Mesodermal cell (in vitro differentiated cells): ENCODE measurements around the gene PICALM.

Experiments used
- H3K27ac ChIP-seq: 2 replicates; pipeline ENCODE4 v1.7.0; 2013; ENCODE audit warnings: mild to moderate bottlenecking, low read depth, low read length, moderate library complexity; ENCODE audit not compliant: severe bottlenecking
- H3K36me3 ChIP-seq: 2 replicates; pipeline ENCODE4 v1.7.1; 2013; ENCODE audit warnings: mild to moderate bottlenecking, low read length, moderate library complexity; ENCODE audit not compliant: control insufficient read depth, insufficient read depth
- H3K4me1 ChIP-seq: one replicate; pipeline ENCODE4 v1.7.1; 2013; ENCODE audit warnings: mild to moderate bottlenecking, low read length; ENCODE audit not compliant: insufficient read depth, control insufficient read depth, poor library complexity, severe bottlenecking
- H3K4me3 ChIP-seq: 2 replicates; pipeline ENCODE4 v1.7.0; 2013; ENCODE audit warnings: low read length, control low read depth, mild to moderate bottlenecking; ENCODE audit not compliant: insufficient read depth, poor library complexity, severe bottlenecking; ENCODE audit errors: extremely low read depth
- H3K9me3 ChIP-seq: 2 replicates; pipeline ENCODE4 v1.7.1; 2013; ENCODE audit warnings: mild to moderate bottlenecking, low read length, moderate library complexity; ENCODE audit not compliant: control insufficient read depth
- WGBS, 2 experiments: methylation state at CpG; one replicate each; pipeline ENCODE4 v1.1.5; 2013; ENCODE audit warnings: missing lambda C conversion rate in 2 of 2; ENCODE audit not compliant: insufficient coverage in 2 of 2; 5-methylcytosine and 5-hydroxymethylcytosine counted together

PICALM gene

GRCh38 chr11:85922367-85922766, 146.5 kb downstream of the PICALM start:
- no peaks in the 10 kb centered on the region for H3K9me3 ChIP-seq
- H3K4me3 ChIP-seq: no peak overlapping the region
- no peaks in the 10 kb centered on the region for H3K36me3 ChIP-seq
- H3K27ac ChIP-seq: no peak overlapping the region
- 57% methylated on average over 1 of the region's 1 CpG; no CpG with 5 or more reads in 1 of the 2 experiments for WGBS, 2 experiments
- no peaks in the 10 kb centered on the region for H3K4me1 ChIP-seq

GRCh38 chr11:85918910-85919794, 149.7 kb downstream of the PICALM start:
- WGBS, 2 experiments: 100% methylated on average over 2 of the region's 4 CpGs; no CpG with 5 or more reads in 1 of the 2 experiments
- H3K4me1 ChIP-seq: no peaks in the 10 kb centered on the region
- no peak overlapping the region for H3K4me3 ChIP-seq
- no peaks in the 10 kb centered on the region for H3K36me3 ChIP-seq
- peaks cover 6% of the 10 kb centered on the region for H3K9me3 ChIP-seq
- no peak overlapping the region for H3K27ac ChIP-seq

- WGBS, 2 experiments: 97 to 100% methylated on average over 3 to 4 of the region's 6 CpGs
- Histone ChIP-seq H3K4me3 (no peak overlapping the region), H3K36me3 (no peaks in the 10 kb centered on the region), H3K27ac (no peak overlapping the region), H3K4me1 (no peaks in the 10 kb centered on the region), H3K9me3 (peaks cover 6% of the 10 kb centered on the region)
Measured at GRCh38 chr11:85914425-85914824, 154.5 kb downstream of the PICALM start.

- Histone ChIP-seq H3K36me3 (no peaks in the 10 kb centered on the region), H3K9me3 (peaks cover 6% of the 10 kb centered on the region), H3K4me3 (no peak overlapping the region), H3K4me1 (no peaks in the 10 kb centered on the region), H3K27ac (no peak overlapping the region)
Measured at GRCh38 chr11:85913513-85913912, 155.4 kb downstream of the PICALM start.

- H3K4me3 ChIP-seq: no peak overlapping the region
- H3K4me1 ChIP-seq: no peaks in the 10 kb centered on the region
- 86 to 93% methylated on average over 2 of the region's 2 CpGs for WGBS, 2 experiments
- no peaks in the 10 kb centered on the region for H3K36me3 ChIP-seq
- peaks cover 6% of the 10 kb centered on the region for H3K9me3 ChIP-seq
- no peak overlapping the region for H3K27ac ChIP-seq
Measured at GRCh38 chr11:85912414-85912813, 156.5 kb downstream of the PICALM start.
